Measurements from ENCODE around the gene EXPH5.

GRCh38 chr11:108559904-108560303 is 33.7 kb downstream of the EXPH5 start:
- TF ChIP-seq POLR2A (IDR thresholded peaks at IDR 0.05; ENCODE audit: low read depth) (no peak), EP300 (IDR thresholded peaks at IDR 0.05) (no peak), POLR2AphosphoS5 (IDR thresholded peaks at IDR 0.05) (no peak)
- TF ChIP-seq, protein P1, sequence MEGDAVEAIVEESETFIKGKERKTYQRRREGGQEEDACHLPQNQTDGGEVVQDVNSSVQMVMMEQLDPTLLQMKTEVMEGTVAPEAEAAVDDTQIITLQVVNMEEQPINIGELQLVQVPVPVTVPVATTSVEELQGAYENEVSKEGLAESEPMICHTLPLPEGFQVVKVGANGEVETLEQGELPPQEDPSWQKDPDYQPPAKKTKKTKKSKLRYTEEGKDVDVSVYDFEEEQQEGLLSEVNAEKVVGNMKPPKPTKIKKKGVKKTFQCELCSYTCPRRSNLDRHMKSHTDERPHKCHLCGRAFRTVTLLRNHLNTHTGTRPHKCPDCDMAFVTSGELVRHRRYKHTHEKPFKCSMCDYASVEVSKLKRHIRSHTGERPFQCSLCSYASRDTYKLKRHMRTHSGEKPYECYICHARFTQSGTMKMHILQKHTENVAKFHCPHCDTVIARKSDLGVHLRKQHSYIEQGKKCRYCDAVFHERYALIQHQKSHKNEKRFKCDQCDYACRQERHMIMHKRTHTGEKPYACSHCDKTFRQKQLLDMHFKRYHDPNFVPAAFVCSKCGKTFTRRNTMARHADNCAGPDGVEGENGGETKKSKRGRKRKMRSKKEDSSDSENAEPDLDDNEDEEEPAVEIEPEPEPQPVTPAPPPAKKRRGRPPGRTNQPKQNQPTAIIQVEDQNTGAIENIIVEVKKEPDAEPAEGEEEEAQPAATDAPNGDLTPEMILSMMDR (IDR thresholded peaks at IDR 0.05), result no peak

Measured in esophagus muscularis mucosa (tissue), 4 donors.